ENCODE results near the gene NCF2.

Gene NCF2

GRCh38 chr1:183551924-183552323 is 38.3 kb downstream of the NCF2 start:
- DNase-seq (ENCODE audit: low spot score): no peak

- no peak for DNase-seq (ENCODE audit: low spot score)
Measured at GRCh38 chr1:183550915-183551314, 39.3 kb downstream of the NCF2 start.

GRCh38 chr1:183548116-183548515 is 42.1 kb downstream of the NCF2 start:
- no peak for DNase-seq (ENCODE audit: low spot score)

GRCh38 chr1:183546427-183546826 is 43.8 kb downstream of the NCF2 start:
- DNase-seq (ENCODE audit: low spot score): no peak

- DNase-seq (ENCODE audit: low spot score): no peak
Measured at GRCh38 chr1:183544598-183545297, 45.5 kb downstream of the NCF2 start.

GRCh38 chr1:183543619-183544204 is 46.5 kb downstream of the NCF2 start:
- peak; percentile 76 for DNase-seq (ENCODE audit: low spot score)

- DNase-seq (ENCODE audit: low spot score): no peak
Measured at GRCh38 chr1:183537405-183537804, 52.9 kb downstream of the NCF2 start.

- no peak for DNase-seq (ENCODE audit: low spot score)
Measured at GRCh38 chr1:183533617-183534174, 56.6 kb downstream of the NCF2 start.

GRCh38 chr1:183528577-183528976 is 61.7 kb downstream of the NCF2 start:
- DNase-seq (ENCODE audit: low spot score): no peak

GRCh38 chr1:183522104-183522503 is 68.2 kb downstream of the NCF2 start:
- DNase-seq (ENCODE audit: low spot score): no peak

GRCh38 chr1:183520379-183520778 is 69.9 kb downstream of the NCF2 start:
- peak; percentile 27 for DNase-seq (ENCODE audit: low spot score)

- no peak for DNase-seq (ENCODE audit: low spot score)
Measured at GRCh38 chr1:183517401-183517800, 72.9 kb downstream of the NCF2 start.

- no peak for DNase-seq (ENCODE audit: low spot score)
Measured at GRCh38 chr1:183516725-183517124, 73.5 kb downstream of the NCF2 start.

GRCh38 chr1:183515002-183515689 is 75.1 kb downstream of the NCF2 start:
- DNase-seq (ENCODE audit: low spot score): no peak

- DNase-seq (ENCODE audit: low spot score): no peak
Measured at GRCh38 chr1:183514235-183514634, 76.0 kb downstream of the NCF2 start.

GRCh38 chr1:183512450-183512849 is 77.8 kb downstream of the NCF2 start:
- DNase-seq (ENCODE audit: low spot score): no peak

- no peak for DNase-seq (ENCODE audit: low spot score)
Measured at GRCh38 chr1:183508694-183509093, 81.6 kb downstream of the NCF2 start.

- DNase-seq (ENCODE audit: low spot score): no peak
Measured at GRCh38 chr1:183506561-183506960, 83.7 kb downstream of the NCF2 start.
